DOHH2 (cell line): ENCODE results near the gene KCTD1.

Experiments
- CTCF ChIP-seq: fragments of 200-600 bp; sonication (generic); IDR thresholded peaks from one replicate; pipeline ENCODE4 v1.5.1; 2014; ENCODE audit warnings: antibody characterized with exemption, mild to moderate bottlenecking, low read depth, low read length; ENCODE audit not compliant: poor library complexity, severe bottlenecking
- EZH2phosphoT487 ChIP-seq: fragments of 200-600 bp; sonication (generic); IDR thresholded peaks from 2 replicates; pipeline ENCODE4 v1.6.1; 2017; ENCODE audit warnings: borderline replicate concordance, mild to moderate bottlenecking, antibody characterized with exemption, low read length, moderate library complexity, mixed read lengths

DNA sequence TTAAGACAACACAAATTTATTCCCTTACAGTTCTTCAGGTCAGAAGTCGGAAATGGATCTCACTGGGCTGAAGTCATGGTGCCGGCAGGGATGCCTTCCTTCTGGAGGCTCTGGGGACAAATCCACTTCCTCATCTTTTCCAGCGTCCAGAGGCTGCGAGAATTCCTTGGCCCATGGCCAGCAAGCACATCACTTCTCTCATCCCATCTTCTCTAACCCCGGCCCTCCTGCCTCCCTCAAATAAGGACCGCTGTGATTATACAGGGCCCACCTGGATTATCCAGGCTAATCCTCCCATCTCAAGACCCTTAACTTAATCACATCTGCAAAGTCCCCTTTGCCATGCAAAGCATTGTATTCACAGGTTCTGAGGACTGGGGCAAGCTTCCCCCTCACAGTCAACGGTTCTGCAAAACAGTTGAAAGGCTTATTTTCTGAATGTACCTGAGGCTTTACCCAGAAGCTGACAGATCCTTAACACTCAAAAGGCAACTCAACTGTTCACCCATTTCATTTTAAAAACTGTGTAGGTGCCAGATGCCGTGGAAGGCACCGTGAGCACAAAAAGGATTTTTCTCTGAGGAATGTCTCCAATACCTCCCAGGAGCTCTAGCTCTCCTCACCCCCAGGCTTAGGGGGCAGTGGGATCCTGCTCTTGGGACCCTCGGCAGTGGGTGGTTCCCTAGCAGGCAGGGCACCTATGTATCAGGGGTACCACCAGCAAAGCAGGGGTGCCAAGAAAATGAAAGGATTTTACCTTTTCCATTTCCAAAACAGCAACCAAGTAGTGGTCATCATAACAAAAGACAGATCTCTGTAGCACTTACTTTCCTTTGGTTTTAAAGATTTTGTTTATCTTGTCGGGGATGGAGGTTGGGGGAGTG is 84.0 kb downstream of the KCTD1 start:
- TF ChIP-seq CTCF (no peak), EZH2phosphoT487 (no peak)
